HepG2 (cell line): ENCODE measurements around the gene NRL. TPM values are rescaled to one million over a fixed set of nuclear protein-coding genes. Genes with fewer than 3 reads are reported as not detected.

Source experiments
- HMGA1 ChIP-seq: sonication (generic); formaldehyde crosslinking; conservative IDR thresholded peaks from 2 replicates; pipeline ENCODE4 v1.4.0; 2020; ENCODE audit warnings: missing genetic modification reagents
- HNF4A ChIP-seq: sonication (generic); formaldehyde crosslinking; IDR thresholded peaks from 2 replicates; pipeline ENCODE4 v1.4.0; 2020; ENCODE audit warnings: missing genetic modification reagents
- JUNB ChIP-seq: sonication (generic); formaldehyde crosslinking; IDR thresholded peaks from 2 replicates; pipeline ENCODE4 v1.8.0; 2022; ENCODE audit warnings: missing genetic modification reagents, mild to moderate bottlenecking, borderline replicate concordance
- MIER2 ChIP-seq: IDR thresholded peaks from 2 replicates; pipeline ENCODE4 v1.6.1; 2016; ENCODE audit warnings: missing biosample characterization, missing genetic modification reagents
- NFIB ChIP-seq: sonication (generic); formaldehyde crosslinking; IDR thresholded peaks from 2 replicates; pipeline ENCODE4 v1.9.0; 2021; ENCODE audit warnings: missing genetic modification reagents, mild to moderate bottlenecking, borderline replicate concordance
- NKX3-1 ChIP-seq: sonication (generic); formaldehyde crosslinking; IDR thresholded peaks from 2 replicates; pipeline ENCODE4 v1.5.0; 2020; ENCODE audit warnings: missing genetic modification reagents
- PCBP2 ChIP-seq: fragments of 200-400 bp; formaldehyde crosslinking; optimal IDR thresholded peaks from 2 replicates; pipeline ENCODE3; 2018; ENCODE audit warnings: low read length, low read depth; ENCODE audit not compliant: poor library complexity, severe bottlenecking
- SAFB2 ChIP-seq: sonication (generic); formaldehyde crosslinking; IDR thresholded peaks from 2 replicates; pipeline ENCODE4 v1.5.1; 2020; ENCODE audit warnings: missing genetic modification reagents, low read depth, mild to moderate bottlenecking, borderline replicate concordance
- SNAPC2 ChIP-seq: sonication (generic); formaldehyde crosslinking; IDR thresholded peaks from 2 replicates; pipeline ENCODE4 v1.8.1; 2022; ENCODE audit warnings: mild to moderate bottlenecking, missing genetic modification reagents
- SOX6 ChIP-seq, 2 experiments: fragments of 450-650 bp in 1 of 2; sonication (generic) in 1 of 2; formaldehyde crosslinking in 1 of 2; IDR thresholded peaks; 2 replicates each; pipeline versions ENCODE4 v1.4.0 to v1.6.1; 2017 to 2020; ENCODE audit warnings: antibody characterized with exemption in 1 of 2, mild to moderate bottlenecking in 1 of 2, missing genetic modification reagents in 1 of 2
- TP53 ChIP-seq: sonication (generic); formaldehyde crosslinking; conservative IDR thresholded peaks from 2 replicates; pipeline ENCODE4 v1.4.0; 2020; ENCODE audit warnings: missing genetic modification reagents
- ZBTB21 ChIP-seq: sonication (generic); formaldehyde crosslinking; IDR thresholded peaks from 2 replicates; pipeline ENCODE4 v1.4.0; 2020; ENCODE audit warnings: missing genetic modification reagents
- ZNF367 ChIP-seq: sonication (generic); formaldehyde crosslinking; IDR thresholded peaks from 2 replicates; pipeline ENCODE4 v1.4.0; 2020; ENCODE audit warnings: missing genetic modification reagents, borderline replicate concordance
- ZNF431 ChIP-seq: sonication (generic); formaldehyde crosslinking; IDR thresholded peaks from 2 replicates; pipeline ENCODE4 v1.9.0; 2022; ENCODE audit warnings: missing genetic modification reagents, low read depth, mild to moderate bottlenecking, borderline replicate concordance
- ZNF563 ChIP-seq: sonication (generic); formaldehyde crosslinking; IDR thresholded peaks from 2 replicates; pipeline ENCODE4 v1.8.0; 2022; ENCODE audit warnings: mild to moderate bottlenecking, moderate library complexity, missing genetic modification reagents
- ZNF672 ChIP-seq: sonication (generic); formaldehyde crosslinking; IDR thresholded peaks from 2 replicates; pipeline ENCODE4 v1.8.1; 2022; ENCODE audit warnings: missing genetic modification reagents
- ZNF788 ChIP-seq: sonication (generic); formaldehyde crosslinking; IDR thresholded peaks from 2 replicates; pipeline ENCODE4 v1.5.0; 2020; ENCODE audit warnings: mild to moderate bottlenecking, missing genetic modification reagents, borderline replicate concordance
- polyA plus RNA-seq, 8 experiments: library from polyadenylated mRNA; depleted of rRNA in 3 of 8; stranded (reverse) in 7 of 8; unstranded in 1 of 8; fragments of >200 nt; fragmentation: Illumina TruSeq in 4 of 8; extraction: Trizol in 4 of 8; gene quantifications; 2 replicates each; pipeline versions ENCODE4 v1.2.1 to v1.2.3, GENCODE V29; 2011 to 2016; ENCODE audit warnings: low read depth in 4 of 8, missing spikeins in 1 of 8, mixed read lengths in 1 of 8; ENCODE audit not compliant: insufficient read depth in 1 of 8
- total RNA-seq, 5 experiments: library from RNA; depleted of rRNA; stranded (reverse); fragments of >200 nt; fragmentation: Illumina TruSeq; extraction: Trizol; gene quantifications; 2 replicates each; pipeline ENCODE4 v1.2.3, GENCODE V29; 2016; ENCODE audit warnings: low read depth in 1 of 5
- TF ChIP-seq, protein P1 (sequence below): sonication (generic); formaldehyde crosslinking; IDR thresholded peaks from 2 replicates; pipeline ENCODE4 v1.4.0; 2020; ENCODE audit warnings: missing genetic modification reagents
- TF ChIP-seq, protein P2 (sequence below): IDR thresholded peaks from 2 replicates; pipeline ENCODE4 v1.6.1; 2016; ENCODE audit warnings: missing compliant biosample characterization, missing genetic modification reagents, borderline replicate concordance
- TF ChIP-seq, protein P3 (sequence below): sonication (generic); formaldehyde crosslinking; IDR thresholded peaks from 2 replicates; pipeline ENCODE4 v1.4.0; 2020; ENCODE audit warnings: missing genetic modification reagents
- TF ChIP-seq, protein P4 (sequence below): sonication (generic); formaldehyde crosslinking; IDR thresholded peaks from 2 replicates; pipeline ENCODE4 v1.9.0; 2021; ENCODE audit warnings: missing genetic modification reagents, mild to moderate bottlenecking, borderline replicate concordance
- TF ChIP-seq, protein P5 (sequence below): sonication (generic); formaldehyde crosslinking; IDR thresholded peaks from 2 replicates; pipeline ENCODE4 v1.4.0; 2020; ENCODE audit warnings: mild to moderate bottlenecking, missing genetic modification reagents
- TF ChIP-seq, protein P6 (sequence below): sonication (generic); formaldehyde crosslinking; IDR thresholded peaks from 2 replicates; pipeline ENCODE4 v1.4.0; 2020; ENCODE audit warnings: missing genetic modification reagents

Gene NRL
- total and polyA plus RNA-seq, 2 of the 13 experiments (the other 11 are each of a cell fraction or from before 2014, with no cell fraction given): 2.5 to 4.7 TPM

DNA sequence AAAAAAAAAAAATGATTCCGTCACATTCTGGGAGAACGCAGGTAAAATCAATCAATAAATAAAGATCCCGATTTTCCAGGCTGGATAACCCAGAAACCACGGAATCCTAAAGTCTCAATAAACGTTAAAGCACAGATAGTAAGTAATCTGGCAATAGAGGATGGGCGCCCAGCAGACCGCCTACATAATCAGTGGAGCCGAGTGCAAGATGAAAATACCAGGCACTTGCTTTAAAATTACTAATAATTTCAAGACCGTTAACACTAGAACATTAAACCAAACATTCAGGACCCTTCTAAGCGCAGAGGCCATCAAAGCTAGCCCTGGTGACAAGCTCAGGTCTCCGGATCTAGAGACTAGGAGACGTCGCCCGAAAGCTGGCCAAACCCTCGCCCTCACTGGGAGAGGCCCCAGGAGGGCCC, 1.4 kb downstream of the NRL start (continued):
- TF ChIP-seq, protein P1, sequence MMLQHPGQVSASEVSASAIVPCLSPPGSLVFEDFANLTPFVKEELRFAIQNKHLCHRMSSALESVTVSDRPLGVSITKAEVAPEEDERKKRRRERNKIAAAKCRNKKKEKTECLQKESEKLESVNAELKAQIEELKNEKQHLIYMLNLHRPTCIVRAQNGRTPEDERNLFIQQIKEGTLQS: no peak
- TF ChIP-seq, protein P2, sequence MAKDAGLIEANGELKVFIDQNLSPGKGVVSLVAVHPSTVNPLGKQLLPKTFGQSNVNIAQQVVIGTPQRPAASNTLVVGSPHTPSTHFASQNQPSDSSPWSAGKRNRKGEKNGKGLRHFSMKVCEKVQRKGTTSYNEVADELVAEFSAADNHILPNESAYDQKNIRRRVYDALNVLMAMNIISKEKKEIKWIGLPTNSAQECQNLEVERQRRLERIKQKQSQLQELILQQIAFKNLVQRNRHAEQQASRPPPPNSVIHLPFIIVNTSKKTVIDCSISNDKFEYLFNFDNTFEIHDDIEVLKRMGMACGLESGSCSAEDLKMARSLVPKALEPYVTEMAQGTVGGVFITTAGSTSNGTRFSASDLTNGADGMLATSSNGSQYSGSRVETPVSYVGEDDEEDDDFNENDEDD: no peak
- TF ChIP-seq NKX3-1 (CRISPR knock-in tag): no peak
- no peak for TF ChIP-seq HNF4A (CRISPR knock-in tag)
- no peak for TF ChIP-seq ZNF431 (CRISPR knock-in tag)
- no peak for TF ChIP-seq SOX6 (IDR thresholded peaks at IDR 0.05)
- no peak for TF ChIP-seq SOX6 (CRISPR knock-in tag; IDR thresholded peaks at IDR 0.05)
- 0 out of 2 replicates have a peak, but pooled peaks have one; percentile 37 for TF ChIP-seq ZNF367 (CRISPR knock-in tag)
- TF ChIP-seq SAFB2: no peak
- TF ChIP-seq SNAPC2 (CRISPR knock-in tag): no peak
- TF ChIP-seq ZBTB21 (CRISPR knock-in tag): no peak
- TF ChIP-seq ZNF563 (CRISPR knock-in tag): no peak
- TF ChIP-seq PCBP2: no peak
- TF ChIP-seq NFIB (CRISPR knock-in tag): no peak
- 0 out of 2 replicates have a peak, but pooled peaks have one; percentile 88 for TF ChIP-seq HMGA1 (CRISPR knock-in tag)
- TF ChIP-seq MIER2: no peak
- TF ChIP-seq, protein P3, sequence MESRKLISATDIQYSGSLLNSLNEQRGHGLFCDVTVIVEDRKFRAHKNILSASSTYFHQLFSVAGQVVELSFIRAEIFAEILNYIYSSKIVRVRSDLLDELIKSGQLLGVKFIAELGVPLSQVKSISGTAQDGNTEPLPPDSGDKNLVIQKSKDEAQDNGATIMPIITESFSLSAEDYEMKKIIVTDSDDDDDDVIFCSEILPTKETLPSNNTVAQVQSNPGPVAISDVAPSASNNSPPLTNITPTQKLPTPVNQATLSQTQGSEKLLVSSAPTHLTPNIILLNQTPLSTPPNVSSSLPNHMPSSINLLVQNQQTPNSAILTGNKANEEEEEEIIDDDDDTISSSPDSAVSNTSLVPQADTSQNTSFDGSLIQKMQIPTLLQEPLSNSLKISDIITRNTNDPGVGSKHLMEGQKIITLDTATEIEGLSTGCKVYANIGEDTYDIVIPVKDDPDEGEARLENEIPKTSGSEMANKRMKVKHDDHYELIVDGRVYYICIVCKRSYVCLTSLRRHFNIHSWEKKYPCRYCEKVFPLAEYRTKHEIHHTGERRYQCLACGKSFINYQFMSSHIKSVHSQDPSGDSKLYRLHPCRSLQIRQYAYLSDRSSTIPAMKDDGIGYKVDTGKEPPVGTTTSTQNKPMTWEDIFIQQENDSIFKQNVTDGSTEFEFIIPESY (CRISPR knock-in tag): no peak
- no peak for TF ChIP-seq JUNB (CRISPR knock-in tag)
- TF ChIP-seq, protein P4, sequence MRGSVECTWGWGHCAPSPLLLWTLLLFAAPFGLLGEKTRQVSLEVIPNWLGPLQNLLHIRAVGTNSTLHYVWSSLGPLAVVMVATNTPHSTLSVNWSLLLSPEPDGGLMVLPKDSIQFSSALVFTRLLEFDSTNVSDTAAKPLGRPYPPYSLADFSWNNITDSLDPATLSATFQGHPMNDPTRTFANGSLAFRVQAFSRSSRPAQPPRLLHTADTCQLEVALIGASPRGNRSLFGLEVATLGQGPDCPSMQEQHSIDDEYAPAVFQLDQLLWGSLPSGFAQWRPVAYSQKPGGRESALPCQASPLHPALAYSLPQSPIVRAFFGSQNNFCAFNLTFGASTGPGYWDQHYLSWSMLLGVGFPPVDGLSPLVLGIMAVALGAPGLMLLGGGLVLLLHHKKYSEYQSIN (CRISPR knock-in tag): no peak
- no peak for TF ChIP-seq ZNF672 (CRISPR knock-in tag)
- TF ChIP-seq, protein P5, sequence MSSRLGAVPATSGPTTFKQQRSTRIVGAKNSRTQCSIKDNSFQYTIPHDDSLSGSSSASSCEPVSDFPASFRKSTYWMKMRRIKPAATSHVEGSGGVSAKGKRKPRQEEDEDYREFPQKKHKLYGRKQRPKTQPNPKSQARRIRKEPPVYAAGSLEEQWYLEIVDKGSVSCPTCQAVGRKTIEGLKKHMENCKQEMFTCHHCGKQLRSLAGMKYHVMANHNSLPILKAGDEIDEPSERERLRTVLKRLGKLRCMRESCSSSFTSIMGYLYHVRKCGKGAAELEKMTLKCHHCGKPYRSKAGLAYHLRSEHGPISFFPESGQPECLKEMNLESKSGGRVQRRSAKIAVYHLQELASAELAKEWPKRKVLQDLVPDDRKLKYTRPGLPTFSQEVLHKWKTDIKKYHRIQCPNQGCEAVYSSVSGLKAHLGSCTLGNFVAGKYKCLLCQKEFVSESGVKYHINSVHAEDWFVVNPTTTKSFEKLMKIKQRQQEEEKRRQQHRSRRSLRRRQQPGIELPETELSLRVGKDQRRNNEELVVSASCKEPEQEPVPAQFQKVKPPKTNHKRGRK: no peak
- TF ChIP-seq, protein P6, sequence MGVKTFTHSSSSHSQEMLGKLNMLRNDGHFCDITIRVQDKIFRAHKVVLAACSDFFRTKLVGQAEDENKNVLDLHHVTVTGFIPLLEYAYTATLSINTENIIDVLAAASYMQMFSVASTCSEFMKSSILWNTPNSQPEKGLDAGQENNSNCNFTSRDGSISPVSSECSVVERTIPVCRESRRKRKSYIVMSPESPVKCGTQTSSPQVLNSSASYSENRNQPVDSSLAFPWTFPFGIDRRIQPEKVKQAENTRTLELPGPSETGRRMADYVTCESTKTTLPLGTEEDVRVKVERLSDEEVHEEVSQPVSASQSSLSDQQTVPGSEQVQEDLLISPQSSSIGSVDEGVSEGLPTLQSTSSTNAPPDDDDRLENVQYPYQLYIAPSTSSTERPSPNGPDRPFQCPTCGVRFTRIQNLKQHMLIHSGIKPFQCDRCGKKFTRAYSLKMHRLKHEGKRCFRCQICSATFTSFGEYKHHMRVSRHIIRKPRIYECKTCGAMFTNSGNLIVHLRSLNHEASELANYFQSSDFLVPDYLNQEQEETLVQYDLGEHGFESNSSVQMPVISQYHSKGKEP (CRISPR knock-in tag): no peak
- TF ChIP-seq TP53 (CRISPR knock-in tag): 0 out of 2 replicates have a peak, but pooled peaks have one; percentile 90
- TF ChIP-seq ZNF788 (CRISPR knock-in tag): no peak
